NCI-H69 (cell line): Measurements from ENCODE around the gene SLC19A1.
"Not testable (repeated sequence)": the region's sequence is repeated elsewhere in the genome, so short reads cannot be mapped to it uniquely, and the experiment has no call there.

Experiments used
- DNase-seq: peaks from one replicate; lab custom pipeline; 2025; lab: John Stamatoyannopoulos, UW

The SLC19A1 gene

GRCh38 chr21:45533361-45533845, 8.8 kb downstream of the SLC19A1 start:
- peak; percentile 19 for DNase-seq

GRCh38 chr21:45532826-45533360, 9.3 kb downstream of the SLC19A1 start:
- DNase-seq = no peak

- no peak for DNase-seq
Measured at GRCh38 chr21:45531393-45532215, 10.6 kb downstream of the SLC19A1 start.

- not testable (repeated sequence) for DNase-seq
Measured at GRCh38 chr21:45531114-45531392, 11.2 kb downstream of the SLC19A1 start.

- DNase-seq = no peak
Measured at GRCh38 chr21:45530423-45531113, 11.7 kb downstream of the SLC19A1 start.

GRCh38 chr21:45529785-45530422, 12.3 kb downstream of the SLC19A1 start:
- no peak for DNase-seq

- no peak for DNase-seq
Measured at GRCh38 chr21:45528981-45529784, 13.1 kb downstream of the SLC19A1 start.

GRCh38 chr21:45528028-45528705, 14.1 kb downstream of the SLC19A1 start:
- DNase-seq = no peak

GRCh38 chr21:45527151-45527999, 14.9 kb downstream of the SLC19A1 start:
- DNase-seq = not testable (repeated sequence)

GRCh38 chr21:45525910-45526306, 16.3 kb downstream of the SLC19A1 start:
- no peak for DNase-seq

- no peak for DNase-seq
Measured at GRCh38 chr21:45525153-45525909, 16.9 kb downstream of the SLC19A1 start.

GRCh38 chr21:45524756-45525152, 17.5 kb downstream of the SLC19A1 start:
- DNase-seq = no peak

- no peak for DNase-seq
Measured at GRCh38 chr21:45523411-45524101, 18.7 kb downstream of the SLC19A1 start.

- DNase-seq = no peak
Measured at GRCh38 chr21:45522986-45523385, 19.3 kb downstream of the SLC19A1 start.

GRCh38 chr21:45522381-45522780, 19.9 kb downstream of the SLC19A1 start:
- DNase-seq = no peak

GRCh38 chr21:45521241-45521640, 21.0 kb downstream of the SLC19A1 start:
- DNase-seq = no peak

- no peak for DNase-seq
Measured at GRCh38 chr21:45519182-45519581, 23.1 kb downstream of the SLC19A1 start.

GRCh38 chr21:45518742-45519141, 23.5 kb downstream of the SLC19A1 start:
- DNase-seq = no peak
